Heart right ventricle (tissue), 16 donors: ENCODE measurements around the gene PDE3B. TPM values are rescaled to one million over a fixed set of nuclear protein-coding genes. Genes with fewer than 3 reads are reported as not detected.
"Not testable (repeated sequence)": the region's sequence is repeated elsewhere in the genome, so short reads cannot be mapped to it uniquely, and the experiment has no call there.

Experiments used
- ATAC-seq, 8 donors: fragments of 200-7000 bp; cut with Tn5 transposase; one replicate each; pipeline ENCODE4 v1.9.1; 2020; ENCODE audit warnings: mild to moderate bottlenecking in 8 of 8, moderate library complexity in 8 of 8, moderate number of reproducible peaks in 1 of 8
- DNase-seq, 2 donors: peaks; one replicate each; pipeline ENCODE4 v3.0.0-alpha.2; 2020
- H3K27ac ChIP-seq, 10 donors: fragments of 200-600 bp; sonication (generic) in 2 of 10; one replicate each; pipeline versions ENCODE4 v1.5.0 to v1.8.0; 2020 to 2022; ENCODE audit warnings: mild to moderate bottlenecking in 3 of 10
- H3K27me3 ChIP-seq, 7 donors: fragments of 200-600 bp; one replicate each; pipeline ENCODE4 v1.8.0; 2021 to 2022; ENCODE audit warnings: mild to moderate bottlenecking in 2 of 7
- H3K36me3 ChIP-seq, 9 donors: fragments of 200-600 bp; sonication (generic) in 1 of 9; one replicate each; pipeline versions ENCODE4 v1.5.0 to v1.8.0; 2020 to 2022; ENCODE audit warnings: mild to moderate bottlenecking in 2 of 9
- H3K4me1 ChIP-seq, 9 donors: fragments of 200-600 bp; sonication (generic) in 1 of 9; one replicate each; pipeline versions ENCODE4 v1.5.0 to v1.8.0; 2020 to 2022; ENCODE audit warnings: mild to moderate bottlenecking in 4 of 9
- H3K4me3 ChIP-seq, 10 donors: fragments of 200-600 bp; sonication (generic) in 2 of 10; one replicate each; pipeline versions ENCODE4 v1.5.0 to v1.8.0; 2020 to 2022; ENCODE audit warnings: mild to moderate bottlenecking in 7 of 10, moderate library complexity in 2 of 10
- H3K9me3 ChIP-seq, 11 donors: fragments of 200-600 bp in 10 of 11; sonication (generic) in 2 of 11; one replicate each; pipeline versions ENCODE4 v1.5.0 to v1.8.0; 2013 to 2022; ENCODE audit warnings: mild to moderate bottlenecking in 2 of 11, control low read depth in 1 of 11, moderate library complexity in 1 of 11
- CTCF ChIP-seq, 9 donors: fragments of 200-600 bp; sonication (generic) in 2 of 9; IDR thresholded peaks; one replicate each; pipeline versions ENCODE4 v1.5.0 to v1.8.0; 2021 to 2022; ENCODE audit warnings: antibody characterized with exemption in 9 of 9, mild to moderate bottlenecking in 5 of 9, moderate library complexity in 1 of 9
- WGBS, 2 donors: extraction: QIAGEN DNeasy Blood & Tissue Kit; methylation state at CpG; one replicate each; pipeline ENCODE4 v1.1.7; 2013; ENCODE audit warnings: inconsistent platforms in 1 of 2; 5-methylcytosine and 5-hydroxymethylcytosine counted together
- intact Hi-C, 10 donors: fragments of 100-400 bp; cut with DNase I; formaldehyde crosslinking; loops; one replicate each; pipeline versions ENCODE4 v1.11.1 to v1.14.2; 2022
- polyA plus RNA-seq, 2 donors: library from polyadenylated mRNA; stranded (reverse); fragments of 200-250 nt; gene quantifications; one replicate each; pipeline ENCODE4 v1.2.3, GENCODE V29; 2013
- total RNA-seq, 10 donors: library from RNA; stranded (reverse); fragmentation: NEBNext Ultra II Directional in 3 of 10; extraction: Animal tissue kit (Norgen Biotek cat#: 25700) in 3 of 10; gene quantifications; one replicate each; pipeline versions ENCODE4 v1.2.1 to v1.2.4, GENCODE V29; 2021 to 2023
- donor health status: Arrhythmogenic right ventricular cardiomyopathy.
- donor health status: ischemic (EF 13 %, LVEDD 7.1; RV severe dilation, severe dysfunction).
- donor health status: healthy with polysubstance abuse.
- donor health status: DM: no; HTN: yes; CAD: no.
- donor health status: DM: no; HTN: no; CAD: no.
- donor health status: ischemic (EF 25% LVEDD 6.9; RV normal size, moderate dysfunction).
- donor health status: ischemic (EF 25% LVEDD 5.7; RV mildly dilated, moderate dysfunction).
- donor health status: healthy.
- donor health status: DM: yes; HTN: yes; CAD: no.
- donor health status: Ischemic cardiomyopathy.
- donor health status: ischemic (EF 35%, LVEDD 5.7; RV mildly dilated, moderate dysfunction).
- donor health status: nonischemic (EF 11% LVEDD 7.7; RV severe dilation, severe dysfunction).
- donor health status: DM: yes; HTN: yes; CAD: no.
- donor health status: PGD.
- donor health status: ischemic (EF 29% LVEDD 5.4; RV normal size, mild dysfunction).
- donor health status: nonischemic (EF 23%, LVEDD 6.1; RV moderate dilation, normal function).

The PDE3B gene
- total and polyA plus RNA-seq, 12 donors: 1.3 to 14.2 (median 9.0) TPM

DNA sequence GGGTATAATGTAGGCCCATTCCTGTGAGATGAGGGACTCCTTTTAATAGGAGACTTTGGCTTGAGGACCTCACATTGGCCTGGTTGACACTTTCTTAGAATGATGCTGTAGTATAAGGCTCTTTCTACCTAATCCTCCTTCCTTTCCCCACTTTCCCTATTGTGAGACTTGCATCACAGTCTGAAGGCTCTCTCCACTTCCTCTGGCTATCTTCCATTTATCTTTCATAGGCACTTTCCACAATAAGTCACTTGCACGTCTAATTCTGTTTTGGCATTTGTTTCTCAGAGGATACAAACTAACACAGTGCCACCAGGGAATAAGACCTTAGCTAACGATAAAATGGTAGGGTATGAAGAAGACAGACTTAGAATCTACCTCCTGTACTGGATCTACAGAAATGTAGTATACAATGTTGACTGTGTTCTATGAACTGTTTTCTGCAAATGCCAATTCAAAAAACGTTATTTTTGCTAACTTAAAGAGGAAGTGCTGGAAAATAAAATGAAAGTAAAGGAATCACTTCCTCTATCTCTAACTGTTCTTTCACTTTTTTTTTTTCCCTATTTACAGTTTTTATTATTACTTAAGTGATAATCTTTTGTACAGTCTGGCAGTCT lies 17.9 kb upstream of the PDE3B start:
- Histone ChIP-seq H3K4me3 (peak overlapping the region in 3 of 10 donors; percentile 5 to 13 (median 6)), H3K4me1 (peaks cover 0 to 34% (median 0%) of the 10 kb centered on the region in 9 donors), H3K9me3 (no peaks in the 10 kb centered on the region), H3K27ac (peak overlapping the region in 3 of 10 donors; percentile 11 to 82 (median 46)), H3K36me3 (no peaks in the 10 kb centered on the region), H3K27me3 (no peaks in the 10 kb centered on the region)
- no peak for TF ChIP-seq CTCF (IDR thresholded peaks at IDR 0.05)
- DNase-seq (no peak), ATAC-seq (peak in 2 of 8 donors; percentile 18 to 34)
- 31 to 42% methylated on average over 3 of the region's 3 CpGs for whole genome bisulfite sequencing, 2 donors
- intact Hi-C loops: no loop called here

- ATAC-seq: no peak
- Histone ChIP-seq H3K27ac (peak overlapping the region in 1 of 10 donors; percentile 82), H3K36me3 (no peaks in the 10 kb centered on the region), H3K4me1 (peaks cover 0 to 34% (median 0%) of the 10 kb centered on the region in 9 donors), H3K27me3 (no peaks in the 10 kb centered on the region), H3K9me3 (no peaks in the 10 kb centered on the region), H3K4me3 (no peak overlapping the region)
- DNase-seq: no peak
- intact Hi-C loops: no loop called here
- no peak for TF ChIP-seq CTCF (IDR thresholded peaks at IDR 0.05)
- WGBS, 2 donors: 84 to 88% methylated on average over 3 of the region's 3 CpGs
Observed at GRCh38 chr11:14626650-14627049, 17.0 kb upstream of the PDE3B start.

DNA sequence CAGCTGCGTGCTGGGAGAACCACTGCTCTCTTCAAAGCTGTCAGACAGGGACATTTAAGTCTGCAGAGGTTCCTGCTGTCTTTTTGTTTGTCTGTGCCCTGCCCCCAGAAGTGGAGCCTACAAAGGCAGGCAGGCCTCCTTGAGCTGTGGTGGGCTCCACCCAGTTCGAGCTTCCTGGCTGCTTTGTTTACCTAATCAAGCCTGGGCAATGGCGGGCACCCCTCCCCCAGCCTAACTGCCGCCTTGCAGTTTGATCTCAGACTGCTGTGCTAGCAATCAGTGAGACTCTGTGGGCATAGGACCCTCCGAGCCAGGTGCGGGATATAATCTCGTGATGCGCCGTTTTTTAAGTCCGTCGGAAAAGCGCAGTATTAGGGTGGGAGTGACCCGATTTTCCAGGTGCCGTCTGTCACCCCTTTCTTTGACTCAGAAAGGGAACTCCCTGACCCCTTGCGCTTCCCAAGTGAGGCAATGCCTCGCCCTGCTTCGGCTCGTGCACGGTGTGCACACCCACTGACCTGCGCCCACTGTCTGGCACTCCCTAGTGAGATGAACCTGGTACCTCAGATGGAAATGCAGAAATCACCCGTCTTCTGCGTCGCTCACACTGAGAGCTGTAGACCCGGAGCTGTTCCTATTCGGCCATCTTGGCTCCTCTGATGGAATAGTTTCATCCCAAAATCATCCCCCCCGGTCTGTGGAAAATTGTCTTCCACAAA lies 9.9 kb upstream of the PDE3B start:
- H3K4me3 ChIP-seq, DNase-seq, H3K27ac ChIP-seq, H3K9me3 ChIP-seq, H3K27me3 ChIP-seq, ATAC-seq, H3K36me3 ChIP-seq, intact Hi-C loops: not testable (repeated sequence)
- peaks cover 0 to 30% (median 0%) of the 10 kb centered on the region in 9 donors for H3K4me1 ChIP-seq
- WGBS, 2 donors: 80 to 89% methylated on average over 19 to 20 of the region's 26 CpGs

GRCh38 chr11:14634813-14635212 lies 8.8 kb upstream of the PDE3B start:
- Histone ChIP-seq H3K27ac (no peak overlapping the region), H3K4me1 (peaks cover 0 to 32% (median 0%) of the 10 kb centered on the region in 9 donors), H3K4me3 (no peak overlapping the region), H3K27me3 (peaks cover 0 to 5% (median 0%) of the 10 kb centered on the region in 7 donors), H3K9me3 (no peaks in the 10 kb centered on the region), H3K36me3 (no peaks in the 10 kb centered on the region)
- ATAC-seq: no peak
- TF ChIP-seq CTCF (IDR thresholded peaks at IDR 0.05): no peak
- intact Hi-C loops: no loop called here
- DNase-seq: no peak
- WGBS, 2 donors: 47 to 55% methylated on average over 1 of the region's 1 CpG

GRCh38 chr11:14635546-14635945 lies 8.1 kb upstream of the PDE3B start:
- no peak for ATAC-seq
- DNase-seq: no peak
- Histone ChIP-seq H3K4me3 (no peak overlapping the region), H3K27ac (peak overlapping the region in 1 of 10 donors; percentile 72), H3K27me3 (peaks cover 0 to 5% (median 0%) of the 10 kb centered on the region in 7 donors), H3K4me1 (peaks cover 0 to 32% (median 0%) of the 10 kb centered on the region in 9 donors), H3K36me3 (no peaks in the 10 kb centered on the region), H3K9me3 (no peaks in the 10 kb centered on the region)
- intact Hi-C loops: no loop called here
- 75 to 86% methylated on average over 1 of the region's 1 CpG for WGBS, 2 donors
- no peak for TF ChIP-seq CTCF (IDR thresholded peaks at IDR 0.05)
